ENCODE data around the gene CHKA. TPM values are rescaled to one million over a fixed set of nuclear protein-coding genes. Genes with fewer than 3 reads are reported as not detected.

Gene CHKA
- total RNA-seq, 2 experiments from 2014 or later, result 17.6 to 17.8 TPM

DNA sequence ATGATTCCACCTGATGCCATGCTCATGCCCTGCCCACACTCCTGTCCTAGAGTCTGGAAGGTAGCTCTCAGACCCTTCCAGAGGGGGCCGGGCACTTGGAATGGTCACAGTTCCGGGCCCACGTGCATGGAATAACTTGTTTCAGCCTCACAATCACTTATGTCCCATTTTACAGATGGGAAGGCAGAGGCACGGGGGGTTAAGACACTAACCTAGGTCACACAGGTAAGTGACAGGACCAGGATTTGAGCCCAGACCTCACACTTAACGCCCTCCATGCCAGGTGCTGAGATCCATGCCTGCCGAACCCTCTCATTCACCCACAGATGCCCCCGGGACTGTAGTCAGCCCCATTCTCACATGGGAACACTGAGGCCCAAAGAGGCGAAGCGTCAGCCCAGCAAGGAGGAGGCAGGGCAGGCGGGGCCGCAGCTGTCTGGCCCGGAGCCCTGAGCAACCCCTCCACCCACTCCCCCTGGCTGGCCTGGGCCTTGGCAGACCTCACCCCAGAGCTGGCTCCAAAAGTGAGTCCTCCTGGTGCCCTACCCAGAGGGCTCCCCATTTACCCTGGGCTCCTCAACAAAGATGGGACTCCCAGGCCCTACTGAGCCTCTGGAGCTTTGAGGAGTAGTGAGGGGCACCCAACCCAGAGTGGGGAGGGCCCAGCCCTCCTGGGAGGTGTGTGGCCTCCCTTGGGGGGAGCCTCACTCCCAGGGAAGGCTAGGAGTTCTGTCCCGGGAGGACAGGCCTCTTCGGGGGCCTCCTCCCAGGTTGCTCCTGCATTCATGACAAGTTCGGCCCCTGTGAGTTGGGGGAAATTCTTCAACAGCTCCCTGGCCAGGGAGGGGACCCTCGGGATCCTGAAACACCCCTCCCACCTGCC lies 113.4 kb downstream of the CHKA start:
- Mint-ChIP-seq H3K4me1 (peaks cover 20% of the 10 kb centered on the region), H3K27me3 (no peaks in the 10 kb centered on the region), H3K9me3 (no peaks in the 10 kb centered on the region), H3K27ac (no peak overlapping the region), H3K36me3 (no peaks in the 10 kb centered on the region), H3K4me3 (no peak overlapping the region)
- no peak for DNase-seq

DNA sequence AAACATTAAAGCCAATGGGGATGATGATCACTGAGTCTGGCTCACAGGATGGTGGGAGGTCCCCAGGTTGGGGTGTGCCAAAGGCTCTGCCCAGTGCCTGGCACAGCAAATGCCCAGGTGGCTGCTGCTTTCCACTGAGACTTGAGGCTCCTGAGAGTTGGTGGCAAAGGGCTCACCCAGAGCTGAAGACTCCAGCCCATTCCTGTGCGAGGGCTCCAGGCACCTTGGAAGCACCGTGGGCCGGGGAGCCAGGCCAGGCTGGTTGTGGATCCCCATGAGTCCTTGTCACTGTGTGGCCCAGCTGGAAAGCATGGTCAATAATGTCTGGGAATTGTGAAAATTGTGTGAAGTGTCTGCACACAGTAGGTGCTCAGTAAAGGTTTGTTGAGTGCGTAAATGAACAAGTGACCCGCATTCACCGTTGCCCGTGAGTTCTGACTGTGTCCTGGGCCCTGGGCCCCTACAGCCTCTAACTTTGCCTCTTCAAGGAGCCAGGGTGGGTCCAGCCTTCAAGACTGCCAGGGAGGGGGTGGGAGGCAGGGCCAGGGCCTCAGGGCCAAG lies 114.5 kb downstream of the CHKA start:
- Mint-ChIP-seq H3K4me3 (no peak overlapping the region), H3K4me1 (peaks cover 20% of the 10 kb centered on the region), H3K36me3 (no peaks in the 10 kb centered on the region), H3K9me3 (no peaks in the 10 kb centered on the region), H3K27ac (no peak overlapping the region), H3K27me3 (no peaks in the 10 kb centered on the region)
- no peak for DNase-seq

DNA sequence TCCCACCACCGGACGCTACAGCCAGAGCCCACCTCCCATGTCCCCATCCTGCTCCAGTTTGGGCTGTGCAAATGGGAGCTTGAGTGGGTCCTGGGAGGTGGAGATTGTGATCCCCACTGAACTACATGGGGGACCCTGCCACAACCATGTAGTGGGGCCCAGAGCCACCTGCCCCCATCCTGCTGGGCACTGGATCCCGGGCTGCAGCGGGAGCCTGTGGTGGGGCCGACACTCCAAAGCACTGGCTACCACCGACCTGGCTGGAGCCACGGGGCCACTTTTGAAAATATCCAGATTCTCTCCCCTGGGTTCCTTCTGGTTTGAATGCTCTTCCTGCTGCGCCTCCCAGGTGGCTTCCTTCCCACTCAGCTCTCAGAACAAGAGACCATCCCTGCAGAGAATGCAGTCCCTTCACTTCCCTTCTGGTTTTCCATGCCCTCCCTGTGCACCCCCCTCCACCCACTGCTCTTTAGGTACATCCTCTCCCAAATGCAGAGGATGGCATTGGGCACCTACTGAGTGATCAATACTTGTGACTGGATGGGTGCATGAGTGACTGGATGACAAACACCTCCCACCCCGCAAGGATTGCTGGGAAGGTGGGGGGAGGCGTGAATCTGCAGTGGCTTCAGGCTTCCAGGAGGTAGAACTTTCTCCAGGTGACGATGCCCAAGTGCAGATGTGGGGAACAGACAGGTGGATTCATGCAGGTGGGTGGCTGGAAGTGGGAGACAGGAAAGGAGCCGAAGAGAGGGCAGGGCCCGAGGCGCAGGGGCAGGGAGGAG lies 116.4 kb downstream of the CHKA start:
- no peak for DNase-seq
- no peaks in the 10 kb centered on the region for H3K36me3 Mint-ChIP-seq
- peak overlapping the region; percentile 78 for H3K4me3 Mint-ChIP-seq
- no peaks in the 10 kb centered on the region for H3K9me3 Mint-ChIP-seq
- peaks cover 18% of the 10 kb centered on the region for H3K4me1 Mint-ChIP-seq
- no peaks in the 10 kb centered on the region for H3K27me3 Mint-ChIP-seq
- H3K27ac Mint-ChIP-seq, result peak overlapping the region; percentile 60

DNA sequence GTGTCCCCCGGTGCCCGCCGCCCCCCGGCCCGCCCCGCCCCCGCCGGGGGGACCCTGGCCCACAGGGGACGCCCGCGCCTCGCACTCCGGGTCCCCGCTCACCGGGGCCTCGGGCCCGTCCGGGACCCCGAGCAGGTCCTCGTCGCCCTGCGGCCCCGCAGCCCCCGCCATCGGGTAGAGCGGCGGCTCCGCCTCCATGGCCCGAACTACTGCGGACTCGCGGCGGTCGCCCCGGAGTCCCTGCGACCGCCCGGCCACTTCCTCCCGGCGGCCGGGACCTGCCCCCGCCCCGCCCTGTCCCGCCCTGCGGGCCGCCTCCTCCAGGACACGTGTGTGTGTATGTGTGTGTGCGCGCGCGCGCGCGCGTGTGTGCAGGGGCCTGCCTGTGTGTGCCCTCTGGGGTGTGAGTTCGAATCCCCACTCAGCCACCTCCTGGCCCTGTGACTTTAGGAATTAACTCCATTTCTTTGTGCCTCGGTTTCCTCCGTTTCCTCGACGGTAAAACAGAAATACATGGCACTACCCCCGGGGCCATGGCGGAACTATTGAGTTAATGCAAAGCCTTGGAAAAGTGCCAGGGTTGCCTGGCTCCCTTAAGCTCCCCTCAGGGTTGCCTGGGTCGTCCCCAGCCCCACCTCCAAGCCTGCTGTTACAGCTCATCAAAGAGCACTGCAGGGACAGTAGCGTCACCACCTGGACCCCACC lies 117.2 kb downstream of the CHKA start, which contains the start of gene UNC93B1:
TSS of gene UNC93B1 (minus strand) at position 252 of the 705 bp plus-strand sequence. CDS start at position 198, 54 bp downstream.
- H3K4me3 Mint-ChIP-seq, result peak within 1 kb of the TSS; percentile 78
- H3K36me3 Mint-ChIP-seq, result no peaks in the 10 kb centered on the region
- H3K9me3 Mint-ChIP-seq, result no peaks in the 10 kb centered on the region
- H3K4me1 Mint-ChIP-seq, result peaks cover 11% of the 10 kb centered on the region
- peak; percentile 87 for DNase-seq
- peak within 1 kb of the TSS; percentile 60 for H3K27ac Mint-ChIP-seq
- no peaks in the 10 kb centered on the region for H3K27me3 Mint-ChIP-seq

DNA sequence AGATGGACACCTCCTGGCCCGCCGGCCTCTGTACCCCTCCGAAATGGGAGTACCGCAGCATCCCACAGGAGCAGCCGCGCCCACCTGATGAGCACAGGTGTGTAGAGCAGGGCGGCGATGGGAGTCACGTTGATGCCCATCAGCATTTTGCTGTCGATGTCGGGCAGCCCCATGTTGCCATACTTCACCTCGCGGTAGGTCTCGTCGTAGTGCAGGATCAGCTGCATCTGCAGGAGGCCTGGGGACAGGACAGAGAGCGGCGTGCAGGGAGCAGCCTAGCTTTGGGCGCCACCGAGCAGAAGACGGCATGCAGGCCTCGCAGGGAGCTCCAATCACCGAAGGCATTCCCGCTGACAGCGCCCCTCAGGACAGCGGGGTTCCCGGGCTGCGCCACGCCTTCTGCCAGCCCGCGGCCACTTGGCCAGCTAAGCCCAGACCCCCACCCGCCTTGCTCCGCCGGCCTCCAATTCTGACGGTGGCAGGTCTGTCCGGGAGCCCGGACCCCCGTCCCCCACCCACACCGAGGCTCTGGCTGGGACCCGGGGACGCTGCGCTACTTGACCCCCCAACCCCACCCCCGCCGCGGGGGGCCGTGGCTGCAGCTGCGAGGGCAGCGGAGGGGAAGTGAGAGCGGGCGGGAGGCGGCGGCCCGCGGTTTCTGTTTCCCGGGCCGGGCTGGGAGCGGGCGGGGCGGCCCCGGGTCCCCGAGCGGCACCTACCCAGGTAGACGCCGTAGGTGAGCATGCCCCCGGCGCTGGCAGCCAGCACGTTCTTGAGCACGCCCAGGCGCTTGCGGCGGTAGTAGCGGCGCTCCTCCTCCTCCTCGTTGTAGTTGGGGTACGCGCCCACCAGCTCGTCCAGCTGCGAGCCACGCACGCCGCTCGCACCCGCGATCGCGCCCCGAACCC lies 118.0 kb downstream of the CHKA start:
- Mint-ChIP-seq H3K4me3 (peak overlapping the region; percentile 71), H3K27me3 (no peaks in the 10 kb centered on the region), H3K9me3 (no peaks in the 10 kb centered on the region), H3K36me3 (no peaks in the 10 kb centered on the region), H3K27ac (peak overlapping the region; percentile 23), H3K4me1 (peaks cover 11% of the 10 kb centered on the region)
- peak; percentile 56 for DNase-seq

Other genes starting within 250 kb of the CHKA start
- gene UNC93B1, start 117.3 kb downstream of the CHKA start, total RNA-seq, result 10 to 100 TPM; 11.6 to 13.1 TPM
- gene ALDH3B1, start 111.1 kb downstream of the CHKA start, total RNA-seq, result not detected
- 100 to 1,000 TPM; 109 to 126 TPM for gene NDUFS8, start 90.7 kb downstream of the CHKA start, total RNA-seq
- gene TCIRG1, start 82.4 kb downstream of the CHKA start, total RNA-seq, result 100 to 1,000 TPM; 108 to 113 TPM
- gene KMT5B, start 91.9 kb upstream of the CHKA start, total RNA-seq, result 10 to 100 TPM; 15.7 to 18.4 TPM
- 10 to 100 TPM; 42.2 to 44.6 TPM for gene C11orf24, start 150.6 kb upstream of the CHKA start, total RNA-seq
- gene LRP5, start 191.2 kb upstream of the CHKA start, total RNA-seq, result 10 to 100 TPM; 12.7 to 15.4 TPM